GM12878 (cell line): ENCODE measurements around the gene CHRNG. TPM values are rescaled to one million over a fixed set of nuclear protein-coding genes. Genes with fewer than 3 reads are reported as not detected.

Experiments
- ATAC-seq: fragments of 200-7000 bp; cut with Tn5 transposase; 3 replicates; pipeline ENCODE4 v1.9.1; 2020; ENCODE audit warnings: mild to moderate bottlenecking, moderate library complexity
- BruUV-seq: library from RNA; stranded (reverse); fragments of 400-500 nt; replicated peaks from 2 replicates; lab custom pipeline; 2021; lab: Mats Ljungman, UMichigan
- CTCF ChIA-PET: fragments of 300-600 bp; sonication (Branson Sonifier 250); formaldehyde crosslinking; extraction: SDS; loops from one replicate; lab custom pipeline; 2021; ENCODE audit warnings: inconsistent platforms; lab: Yijun Ruan, JAX
- POLR2A ChIA-PET: fragments of 350-600 bp; formaldehyde crosslinking; extraction: SDS; loops from one replicate; lab custom pipeline; 2021; ENCODE audit warnings: inconsistent platforms; lab: Charles Lee
- RAD21 ChIA-PET: fragments of 300-600 bp; sonication (Branson Sonifier 250); formaldehyde crosslinking; loops from one replicate; lab custom pipeline; 2023; ENCODE audit warnings: antibody characterized with exemption; ENCODE audit not compliant: unreplicated experiment; lab: Charles Lee
- SMC1A ChIA-PET: fragments of 300-600 bp; sonication (Branson Sonifier 250); formaldehyde crosslinking; loops from one replicate; lab custom pipeline; 2023; ENCODE audit not compliant: unreplicated experiment, uncharacterized antibody; lab: Charles Lee
- DNase-seq: peaks from one replicate; pipeline ENCODE4 v3.0.0-alpha.2; 2011; ENCODE audit warnings: low read depth, low spot score
- FAIRE-seq: peaks from 3 replicates; lab custom pipeline; 2011; peaks lifted over from hg19 to GRCh38; lab: Jason Lieb, UNC
- H2AFZ ChIP-seq: 2 replicates; pipeline ENCODE4 v1.6.0; 2011; ENCODE audit warnings: low read depth, low read length, control low read depth; ENCODE audit not compliant: control insufficient read depth
- H3K27ac ChIP-seq: 2 replicates; pipeline ENCODE4 v1.5.1; 2011; ENCODE audit warnings: control low read depth; ENCODE audit not compliant: control insufficient read depth, insufficient read depth
- H3K27me3 ChIP-seq, 2 experiments: replicated peaks in 1 of 2; 2 replicates each; pipeline versions ENCODE4 v1.6.0 to v1.6.1; 2011; ENCODE audit warnings: low read length in 1 of 2; ENCODE audit not compliant: control insufficient read depth in 2 of 2, insufficient read depth in 2 of 2
- H3K36me3 ChIP-seq, 2 experiments: 2 replicates each; pipeline ENCODE4 v1.5.1; 2011; ENCODE audit warnings: low read length in 1 of 2; ENCODE audit not compliant: control insufficient read depth in 2 of 2, insufficient read depth in 2 of 2
- H3K4me1 ChIP-seq: 2 replicates; pipeline ENCODE4 v1.6.1; 2011; ENCODE audit warnings: mild to moderate bottlenecking, low read length, moderate library complexity, mixed read lengths; ENCODE audit not compliant: control insufficient read depth, insufficient read depth
- H3K4me2 ChIP-seq: 2 replicates; pipeline ENCODE4 v1.6.0; 2011; ENCODE audit warnings: control low read depth; ENCODE audit not compliant: control insufficient read depth, insufficient read depth
- H3K4me3 ChIP-seq: fragments of 200-600 bp; sonication (generic); 2 replicates; pipeline ENCODE4 v1.5.1; 2016
- H3K79me2 ChIP-seq: 2 replicates; pipeline ENCODE4 v1.6.0; 2011; ENCODE audit warnings: low read length; ENCODE audit not compliant: control insufficient read depth, insufficient read depth
- H3K9ac ChIP-seq: 2 replicates; pipeline ENCODE4 v1.8.0; 2011; ENCODE audit warnings: low read length, control low read depth, mixed read lengths; ENCODE audit not compliant: control insufficient read depth, insufficient read depth
- H3K9me3 ChIP-seq: replicated peaks from 3 replicates; pipeline ENCODE4 v1.5.1; 2011; ENCODE audit warnings: mild to moderate bottlenecking, low read length; ENCODE audit not compliant: control insufficient read depth, insufficient read depth
- H4K20me1 ChIP-seq: 2 replicates; pipeline ENCODE4 v1.6.0; 2011; ENCODE audit not compliant: control insufficient read depth, insufficient read depth
- FOXK2 ChIP-seq: fragments of 450-650 bp; IDR thresholded peaks from 2 replicates; pipeline ENCODE4 v1.6.1; 2017; ENCODE audit warnings: mild to moderate bottlenecking, moderate library complexity
- HDAC6 ChIP-seq: fragments of 200-600 bp; sonication (generic); IDR thresholded peaks from one replicate; pipeline ENCODE4 v1.8.0; 2017; ENCODE audit warnings: antibody characterized with exemption; ENCODE audit not compliant: unreplicated experiment
- POLR2AphosphoS5 ChIP-seq: IDR thresholded peaks from 2 replicates; pipeline ENCODE4 v1.6.1; 2011; ENCODE audit warnings: mild to moderate bottlenecking, low read length, inconsistent platforms
- RBBP5 ChIP-seq: fragments of 200-600 bp; sonication (generic); conservative IDR thresholded peaks from 2 replicates; pipeline ENCODE4 v1.6.1; 2016
- TARDBP ChIP-seq: IDR thresholded peaks from 2 replicates; pipeline ENCODE4 v1.6.1; 2016; ENCODE audit warnings: borderline replicate concordance
- TCF7 ChIP-seq: IDR thresholded peaks from 2 replicates; pipeline ENCODE4 v1.6.1; 2014; ENCODE audit warnings: antibody characterized with exemption, borderline replicate concordance
- ZNF217 ChIP-seq: fragments of 450-650 bp; IDR thresholded peaks from 2 replicates; pipeline ENCODE4 v1.6.1; 2017; ENCODE audit warnings: antibody characterized with exemption, mild to moderate bottlenecking
- ZNF24 ChIP-seq: fragments of 450-650 bp; IDR thresholded peaks from 2 replicates; pipeline ENCODE4 v1.6.1; 2017; ENCODE audit warnings: antibody characterized with exemption, mild to moderate bottlenecking
- WGBS: methylation state at CpG from one replicate; pipeline ENCODE4 v1.1.6; 2016; ENCODE audit warnings: low lambda C conversion rate; ENCODE audit not compliant: insufficient replicate concordance, insufficient coverage; ENCODE audit errors: missing lambda C conversion rate; 5-methylcytosine and 5-hydroxymethylcytosine counted together
- in situ Hi-C: fragments of 300-500 bp; cut with MboI; formaldehyde crosslinking; loops from 9 replicates; pipeline ENCODE4 v1.14.3; 2018; ENCODE audit warnings: mixed read lengths
- intact Hi-C: fragments of 100-400 bp; cut with micrococcal nuclease; formaldehyde crosslinking; loops from one replicate; pipeline ENCODE4 v1.14.2; 2022; ENCODE audit not compliant: unreplicated experiment
- polyA plus RNA-seq, 11 experiments: library from polyadenylated mRNA; depleted of rRNA in 4 of 11; unstranded in 6 of 11; stranded (reverse) in 5 of 11; fragments of >200 nt; fragmentation: Nextera tagmentation in 4 of 11; fragmentation: Illumina TruSeq in 1 of 11; extraction: Ambion mirVana in 4 of 11; extraction: Trizol in 1 of 11; gene quantifications; 1 replicate in 1 of 11; 2 replicates in 10 of 11; pipeline versions ENCODE4 v1.2.1 to v1.2.3, GENCODE V29; 2011 to 2016; ENCODE audit warnings: inconsistent platforms in 2 of 11, missing spikeins in 2 of 11, low read depth in 1 of 11
- total RNA-seq, 4 experiments: library from RNA; depleted of rRNA in 3 of 4; stranded (reverse); fragments of >200 nt in 3 of 4; fragmentation: Illumina TruSeq in 1 of 4; extraction: Trizol in 1 of 4; gene quantifications; 2 replicates each; pipeline versions ENCODE4 v1.2.1 to v1.2.3, GENCODE V29; 2013 to 2021
- TF ChIP-seq, protein P1 (sequence below): IDR thresholded peaks from 2 replicates; pipeline ENCODE4 v1.6.1; 2011; ENCODE audit warnings: borderline replicate concordance, low read depth, mild to moderate bottlenecking, moderate library complexity, low read length; ENCODE audit not compliant: insufficient read depth, poor library complexity, severe bottlenecking
- TF ChIP-seq, protein P2 (sequence below): fragments of 450-650 bp; IDR thresholded peaks from 2 replicates; pipeline ENCODE4 v1.6.1; 2017; ENCODE audit warnings: mild to moderate bottlenecking, moderate library complexity

CHRNG gene
- total and polyA plus RNA-seq, 10 of the 15 experiments (the other 5 are each of a cell fraction or from before 2014, with no cell fraction given), result 0.17 TPM; not detected in 9

DNA sequence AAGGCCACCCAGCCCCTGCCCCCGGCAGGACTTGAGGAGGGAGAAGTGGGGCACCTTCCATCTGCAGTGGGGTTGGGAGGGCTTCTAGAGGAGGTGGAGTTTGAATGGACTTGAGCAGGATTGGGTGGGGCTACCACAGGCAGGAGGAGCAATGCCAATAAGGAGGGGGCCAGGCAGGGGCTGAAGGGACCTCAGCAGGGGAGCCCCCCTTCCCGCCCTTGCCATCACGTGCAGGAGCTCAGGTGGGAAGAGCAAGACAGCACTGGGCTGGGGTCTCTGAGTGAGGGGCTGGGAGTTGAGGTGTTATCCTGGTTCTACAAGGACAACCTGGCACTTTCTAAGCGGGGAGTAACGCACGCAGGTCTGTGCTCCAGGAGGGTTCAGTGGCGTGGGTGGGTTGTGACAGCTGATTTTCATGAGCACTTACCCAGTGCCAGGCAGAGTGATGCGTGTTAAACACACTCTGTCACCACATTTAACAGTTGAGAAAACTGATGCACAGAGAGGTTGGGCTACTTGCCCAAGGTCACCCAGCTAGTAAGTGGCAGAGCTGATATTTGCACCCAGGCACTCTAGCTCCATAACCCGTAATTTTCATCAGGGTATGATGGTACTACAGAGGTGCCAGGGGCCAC is 8.7 kb upstream of the CHRNG start:
- ATAC-seq, result no peak
- H3K4me1 ChIP-seq, result no peaks in the 10 kb centered on the region
- TF ChIP-seq ZNF217 (no peak), HDAC6 (no peak), TCF7 (no peak), TARDBP (no peak), POLR2AphosphoS5 (no peak), ZNF24 (no peak), FOXK2 (no peak), RBBP5 (no peak)
- TF ChIP-seq, protein P1, sequence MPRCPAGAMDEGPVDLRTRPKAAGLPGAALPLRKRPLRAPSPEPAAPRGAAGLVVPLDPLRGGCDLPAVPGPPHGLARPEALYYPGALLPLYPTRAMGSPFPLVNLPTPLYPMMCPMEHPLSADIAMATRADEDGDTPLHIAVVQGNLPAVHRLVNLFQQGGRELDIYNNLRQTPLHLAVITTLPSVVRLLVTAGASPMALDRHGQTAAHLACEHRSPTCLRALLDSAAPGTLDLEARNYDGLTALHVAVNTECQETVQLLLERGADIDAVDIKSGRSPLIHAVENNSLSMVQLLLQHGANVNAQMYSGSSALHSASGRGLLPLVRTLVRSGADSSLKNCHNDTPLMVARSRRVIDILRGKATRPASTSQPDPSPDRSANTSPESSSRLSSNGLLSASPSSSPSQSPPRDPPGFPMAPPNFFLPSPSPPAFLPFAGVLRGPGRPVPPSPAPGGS, result no peak
- TF ChIP-seq, protein P2, sequence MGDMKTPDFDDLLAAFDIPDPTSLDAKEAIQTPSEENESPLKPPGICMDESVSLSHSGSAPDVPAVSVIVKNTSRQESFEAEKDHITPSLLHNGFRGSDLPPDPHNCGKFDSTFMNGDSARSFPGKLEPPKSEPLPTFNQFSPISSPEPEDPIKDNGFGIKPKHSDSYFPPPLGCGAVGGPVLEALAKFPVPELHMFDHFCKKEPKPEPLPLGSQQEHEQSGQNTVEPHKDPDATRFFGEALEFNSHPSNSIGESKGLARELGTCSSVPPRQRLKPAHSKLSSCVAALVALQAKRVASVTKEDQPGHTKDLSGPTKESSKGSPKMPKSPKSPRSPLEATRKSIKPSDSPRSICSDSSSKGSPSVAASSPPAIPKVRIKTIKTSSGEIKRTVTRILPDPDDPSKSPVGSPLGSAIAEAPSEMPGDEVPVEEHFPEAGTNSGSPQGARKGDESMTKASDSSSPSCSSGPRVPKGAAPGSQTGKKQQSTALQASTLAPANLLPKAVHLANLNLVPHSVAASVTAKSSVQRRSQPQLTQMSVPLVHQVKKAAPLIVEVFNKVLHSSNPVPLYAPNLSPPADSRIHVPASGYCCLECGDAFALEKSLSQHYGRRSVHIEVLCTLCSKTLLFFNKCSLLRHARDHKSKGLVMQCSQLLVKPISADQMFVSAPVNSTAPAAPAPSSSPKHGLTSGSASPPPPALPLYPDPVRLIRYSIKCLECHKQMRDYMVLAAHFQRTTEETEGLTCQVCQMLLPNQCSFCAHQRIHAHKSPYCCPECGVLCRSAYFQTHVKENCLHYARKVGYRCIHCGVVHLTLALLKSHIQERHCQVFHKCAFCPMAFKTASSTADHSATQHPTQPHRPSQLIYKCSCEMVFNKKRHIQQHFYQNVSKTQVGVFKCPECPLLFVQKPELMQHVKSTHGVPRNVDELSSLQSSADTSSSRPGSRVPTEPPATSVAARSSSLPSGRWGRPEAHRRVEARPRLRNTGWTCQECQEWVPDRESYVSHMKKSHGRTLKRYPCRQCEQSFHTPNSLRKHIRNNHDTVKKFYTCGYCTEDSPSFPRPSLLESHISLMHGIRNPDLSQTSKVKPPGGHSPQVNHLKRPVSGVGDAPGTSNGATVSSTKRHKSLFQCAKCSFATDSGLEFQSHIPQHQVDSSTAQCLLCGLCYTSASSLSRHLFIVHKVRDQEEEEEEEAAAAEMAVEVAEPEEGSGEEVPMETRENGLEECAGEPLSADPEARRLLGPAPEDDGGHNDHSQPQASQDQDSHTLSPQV, result no peak
- TF ChIP-seq, all 136 proteins: peak for 0
- DNase-seq (no peak), FAIRE-seq (no peak)
- CTCF ChIA-PET, result interaction anchor here (0.6 to 1.5 kb wide), 2 partner anchors 10 to 465 kb away, joined by 3 to 5 read pairs; partner anchors contain the start of gene PRSS56
- 41% methylated on average over 9 of the region's 9 CpGs for WGBS
- Histone ChIP-seq H3K4me3 (no peak overlapping the region), H3K4me2 (no peak overlapping the region), H3K9ac (no peak overlapping the region), H3K9me3 (no peaks in the 10 kb centered on the region; the same call in 2 of the 3 replicates), H3K79me2 (no peaks in the 10 kb centered on the region), H4K20me1 (no peaks in the 10 kb centered on the region), H2AFZ (no peak overlapping the region), H3K27me3 (no peaks in the 10 kb centered on the region; a peak in 1 of 4 replicates), H3K36me3 (no peaks in the 10 kb centered on the region), H3K27ac (no peak overlapping the region)
- intact Hi-C loops (no loop called here), in situ Hi-C loops (no loop called here)
- SMC1A ChIA-PET, result interaction anchor here (1.2 kb wide), 1 partner anchor 27 kb away, joined by 3 read pairs; no protein-coding TSS in a partner anchor
- POLR2A ChIA-PET, result no interaction called here
- RAD21 ChIA-PET, result no interaction called here
- no TSS peak for BruUV-seq
